K562 (cell line): ENCODE data around the gene SLC22A16. TPM values are rescaled to one million over a fixed set of nuclear protein-coding genes. Genes with fewer than 3 reads are reported as not detected.
A peak's percentile ranks its signal among the peaks of the same experiment; 100 is the strongest.
"Not testable (repeated sequence)": the region's sequence is repeated elsewhere in the genome, so short reads cannot be mapped to it uniquely, and the experiment has no call there.

ENCODE experiments used
- ATAC-seq: fragments of 200-7000 bp; cut with Tn5 transposase; 3 replicates; pipeline ENCODE4 v1.9.1; 2020; ENCODE audit warnings: moderate library complexity
- BruUV-seq: library from RNA; stranded (reverse); fragments of 400-500 nt; replicated peaks from 2 replicates; lab custom pipeline; 2021; lab: Mats Ljungman, UMichigan
- CTCF ChIA-PET: fragments of 300-600 bp; formaldehyde crosslinking; extraction: SDS; loops from one replicate; lab custom pipeline; 2021; ENCODE audit warnings: low intra/inter-chr PET ratio; lab: Yijun Ruan, JAX
- POLR2A ChIA-PET: fragments of 300-600, 350-650 bp; sonication (Branson Sonifier 250); formaldehyde crosslinking; extraction: SDS; loops from one replicate; lab custom pipeline; 2021; ENCODE audit warnings: antibody characterized with exemption, inconsistent platforms; lab: Yijun Ruan, JAX
- DNase-seq, 4 experiments: peaks; one replicate each; pipeline versions ENCODE4 v3.0.0 to v3.0.0-alpha.2; 2011 to 2018; ENCODE audit warnings: low spot score in 3 of 4, mixed read lengths in 3 of 4; ENCODE audit errors: extremely low read depth in 1 of 4
- FAIRE-seq: peaks from 2 replicates; lab custom pipeline; 2011; peaks lifted over from hg19 to GRCh38; lab: Jason Lieb, UNC
- H2AFZ ChIP-seq: 2 replicates; pipeline ENCODE4 v1.6.0; 2011; ENCODE audit warnings: low read depth, low read length, control low read depth, inconsistent platforms
- H3K27ac ChIP-seq: fragments of 200-600 bp; 3 replicates; pipeline ENCODE4 v1.8.0; 2011; ENCODE audit warnings: low read depth, mild to moderate bottlenecking, control low read depth, inconsistent platforms, low read length, moderate library complexity, mixed read lengths; ENCODE audit errors: extremely low read depth
- H3K27me3 ChIP-seq, 2 experiments: fragments of 300-600 bp in 1 of 2; 2 replicates in 1 of 2; 3 replicates in 1 of 2; pipeline versions ENCODE4 v1.6.0 to v1.8.0; 2011; ENCODE audit warnings: inconsistent platforms in 2 of 2, low read length in 2 of 2, mild to moderate bottlenecking in 1 of 2, mixed read lengths in 1 of 2, moderate library complexity in 1 of 2; ENCODE audit not compliant: control insufficient read depth in 2 of 2, insufficient read depth in 2 of 2
- H3K36me3 ChIP-seq: fragments of 300-600 bp; 3 replicates; pipeline ENCODE4 v1.8.0; 2011; ENCODE audit warnings: mild to moderate bottlenecking, low read length, inconsistent platforms; ENCODE audit not compliant: control insufficient read depth, insufficient read depth
- H3K4me1 ChIP-seq, 2 experiments: fragments of 200-600 bp in 1 of 2; replicated peaks in 1 of 2; 2 replicates in 1 of 2; 3 replicates in 1 of 2; pipeline versions ENCODE4 v1.5.1 to v1.8.0; 2011; ENCODE audit warnings: inconsistent platforms in 2 of 2, low read length in 2 of 2, mild to moderate bottlenecking in 1 of 2, mixed read lengths in 1 of 2, moderate library complexity in 1 of 2; ENCODE audit not compliant: control insufficient read depth in 2 of 2, insufficient read depth in 2 of 2
- H3K4me2 ChIP-seq: 2 replicates; pipeline ENCODE4 v1.6.1; 2011; ENCODE audit warnings: low read length, control low read depth, inconsistent platforms, mixed read lengths; ENCODE audit not compliant: insufficient read depth
- H3K4me3 ChIP-seq: fragments of 200-600 bp; sonication (generic), shearing (Covaris generic); 2 replicates; pipeline ENCODE4 v1.5.1; 2016; ENCODE audit warnings: control low read depth, inconsistent platforms
- H3K79me2 ChIP-seq: fragments of 200-600 bp; 3 replicates; pipeline ENCODE4 v1.8.0; 2011; ENCODE audit warnings: low read length, inconsistent platforms; ENCODE audit not compliant: control insufficient read depth, insufficient read depth
- H3K9ac ChIP-seq, 2 experiments: 2 replicates each; pipeline versions ENCODE4 v1.6.0 to v1.6.1; 2011; ENCODE audit warnings: low read depth in 2 of 2, low read length in 2 of 2, control low read depth in 1 of 2, inconsistent platforms in 1 of 2, mild to moderate bottlenecking in 1 of 2, mixed read lengths in 1 of 2; ENCODE audit not compliant: insufficient read depth in 1 of 2
- H3K9me1 ChIP-seq: one replicate; pipeline ENCODE4 v1.6.0; 2011; ENCODE audit warnings: inconsistent platforms, mild to moderate bottlenecking, low read length, moderate library complexity; ENCODE audit not compliant: control insufficient read depth, insufficient read depth
- H3K9me3 ChIP-seq: replicated peaks from 2 replicates; pipeline ENCODE4 v1.5.1; 2011; ENCODE audit warnings: low read depth, low read length, inconsistent platforms; ENCODE audit not compliant: control insufficient read depth, insufficient read depth
- H4K20me1 ChIP-seq: replicated peaks from 2 replicates; pipeline ENCODE4 v1.6.1; 2011; ENCODE audit warnings: low read length, inconsistent platforms, mixed read lengths; ENCODE audit not compliant: control insufficient read depth, insufficient read depth
- BACH1 ChIP-seq: fragments of 200-800 bp; sonication (Bioruptor generic); IDR thresholded peaks from 2 replicates; pipeline ENCODE4 v1.6.1; 2016; ENCODE audit warnings: missing genetic modification characterization, missing compliant biosample characterization
- HDAC2 ChIP-seq: fragments of 450-650 bp; IDR thresholded peaks from 2 replicates; pipeline ENCODE4 v1.6.1; 2016; ENCODE audit warnings: mild to moderate bottlenecking
- HDAC3 ChIP-seq: fragments of 450-650 bp; IDR thresholded peaks from 2 replicates; pipeline ENCODE4 v1.6.1; 2018; ENCODE audit warnings: borderline replicate concordance, mild to moderate bottlenecking, moderate library complexity; ENCODE audit not compliant: partially characterized antibody
- SRF ChIP-seq, 2 experiments: fragments of 250-450, 450-650 bp in 1 of 2; sonication (Bioruptor Pico) in 1 of 2; sonication (generic) in 1 of 2; formaldehyde crosslinking; IDR thresholded peaks; 2 replicates each; pipeline versions ENCODE4 v1.5.0 to v1.5.1; 2020 to 2022; ENCODE audit warnings: mild to moderate bottlenecking in 1 of 2, missing genetic modification reagents in 1 of 2
- STAT5A ChIP-seq: IDR thresholded peaks from 2 replicates; pipeline ENCODE4 v1.6.1; 2012; ENCODE audit warnings: low read length, inconsistent platforms, borderline replicate concordance
- TARDBP ChIP-seq: fragments of 450-650 bp; IDR thresholded peaks from 2 replicates; pipeline ENCODE4 v1.6.1; 2016
- ZKSCAN1 ChIP-seq: fragments of 150-350 bp; IDR thresholded peaks from 2 replicates; pipeline ENCODE4 v1.6.1; 2016; ENCODE audit warnings: low read depth, low read length
- ZNF445 ChIP-seq: fragments of 250-450 bp; sonication (Bioruptor Pico); IDR thresholded peaks from 2 replicates; pipeline ENCODE4 v1.4.0; 2020; ENCODE audit warnings: low read depth, mild to moderate bottlenecking, moderate library complexity
- WGBS: fragments of 100-300 bp; shearing (Covaris generic); methylation state at CpG from one replicate; pipeline ENCODE4 v1.1.6; 2016; ENCODE audit warnings: low coverage, mixed read lengths; ENCODE audit not compliant: insufficient coverage; ENCODE audit errors: missing lambda C conversion rate; 5-methylcytosine and 5-hydroxymethylcytosine counted together
- in situ Hi-C: fragments of 300-500 bp; cut with MboI; formaldehyde crosslinking; loops from 4 replicates; pipeline ENCODE4 v1.15.0; 2018; ENCODE audit warnings: inconsistent platforms, mixed read lengths
- intact Hi-C: fragments of 100-400 bp; cut with micrococcal nuclease; formaldehyde crosslinking; loops from 2 replicates; pipeline ENCODE4 v1.14.2; 2022
- polyA plus RNA-seq, 8 experiments: library from polyadenylated mRNA; depleted of rRNA in 4 of 8; stranded (reverse) in 5 of 8; unstranded in 3 of 8; fragments of >200 nt; fragmentation: Nextera tagmentation in 2 of 8; fragmentation: Illumina TruSeq in 1 of 8; extraction: Ambion mirVana in 2 of 8; extraction: Trizol in 1 of 8; gene quantifications; 2 replicates each; pipeline versions ENCODE4 v1.2.1 to v1.2.3, GENCODE V29; 2011 to 2014; ENCODE audit warnings: inconsistent platforms in 1 of 8, missing spikeins in 1 of 8
- total RNA-seq, 7 experiments: library from RNA; depleted of rRNA in 6 of 7; stranded (reverse); fragments of >200 nt in 6 of 7; fragmentation: Illumina TruSeq in 2 of 7; extraction: Trizol in 2 of 7; gene quantifications; 2 replicates each; pipeline versions ENCODE4 v1.2.1 to v1.2.3, GENCODE V29; 2011 to 2021; ENCODE audit warnings: low replicate concordance in 1 of 7
- TF ChIP-seq, protein P1 (sequence below): fragments of 450-650 bp; IDR thresholded peaks from 2 replicates; pipeline ENCODE4 v1.6.1; 2016; ENCODE audit warnings: antibody characterized with exemption
- TF ChIP-seq, protein P2 (sequence below), 2 experiments: fragments of 450-650 bp in 1 of 2; sonication (generic) in 1 of 2; formaldehyde crosslinking in 1 of 2; IDR thresholded peaks in 1 of 2; conservative IDR thresholded peaks in 1 of 2; 2 replicates each; pipeline versions ENCODE4 v1.6.1 to v1.8.1; 2016 to 2023; ENCODE audit warnings: mild to moderate bottlenecking in 2 of 2, moderate library complexity in 2 of 2, inconsistent platforms in 1 of 2, missing genetic modification reagents in 1 of 2
- TF ChIP-seq, protein P3 (sequence below): IDR thresholded peaks from 3 replicates; pipeline ENCODE4 v1.6.1; 2011; ENCODE audit warnings: borderline replicate concordance, mild to moderate bottlenecking, moderate library complexity; ENCODE audit not compliant: insufficient read length; ENCODE audit errors: extremely low read depth
- TF ChIP-seq, protein P4 (sequence below), 2 experiments: fragments of 200-800 bp in 1 of 2; sonication (Bioruptor generic) in 1 of 2; sonication (generic) in 1 of 2; formaldehyde crosslinking in 1 of 2; IDR thresholded peaks in 1 of 2; conservative IDR thresholded peaks in 1 of 2; 2 replicates each; pipeline versions ENCODE4 v1.5.0 to v1.6.1; 2016 to 2020; ENCODE audit warnings: missing compliant biosample characterization in 1 of 2, missing genetic modification characterization in 1 of 2, missing genetic modification reagents in 1 of 2

SLC22A16 gene
- total and polyA plus RNA-seq, 9 of the 15 experiments (the other 6 are each of a cell fraction or from before 2014, with no cell fraction given), result not detected

DNA sequence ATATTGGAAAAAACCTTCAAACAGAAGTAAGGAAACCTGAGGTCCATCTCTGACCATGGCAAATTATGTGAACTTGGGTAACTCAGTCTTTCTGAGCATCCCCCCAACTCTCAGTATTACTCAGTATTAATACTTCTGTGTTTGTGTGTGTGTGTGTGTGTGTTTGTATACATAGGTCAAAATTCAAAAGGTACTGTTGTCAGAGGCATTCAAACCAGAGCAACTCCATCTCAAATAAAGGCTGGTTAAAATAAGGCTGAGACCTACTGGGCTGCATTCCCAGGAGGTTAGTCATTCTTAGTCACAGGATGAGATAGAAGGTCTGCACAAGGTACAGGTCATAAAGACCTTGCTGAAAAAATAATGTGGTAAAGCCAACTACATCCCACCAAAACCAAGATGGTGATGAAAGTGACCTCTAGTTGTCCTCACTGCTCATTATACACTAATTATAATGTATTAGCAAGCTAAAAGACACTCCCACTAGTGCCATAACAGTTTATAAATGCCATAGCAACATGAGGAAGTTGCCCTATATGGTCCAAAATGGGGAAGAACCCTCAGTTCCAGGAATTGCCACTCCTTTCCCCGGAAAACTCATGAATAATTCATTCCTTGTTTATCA is 33.3 kb upstream of the SLC22A16 start (continued):
- no peak for TF ChIP-seq STAT5A
- TF ChIP-seq SRF (CRISPR knock-in tag; IDR thresholded peaks at IDR 0.05), result peak in 1 of 2 experiments; percentile 90; a peak in 2 of 4 replicates
- TF ChIP-seq HDAC3, result no peak
- TF ChIP-seq BACH1 (tag), result peak; percentile 72; the same call in 1 of the 2 replicates
- TF ChIP-seq HDAC2, result no peak
- TF ChIP-seq ZNF445, result no peak
- TF ChIP-seq, protein P1, sequence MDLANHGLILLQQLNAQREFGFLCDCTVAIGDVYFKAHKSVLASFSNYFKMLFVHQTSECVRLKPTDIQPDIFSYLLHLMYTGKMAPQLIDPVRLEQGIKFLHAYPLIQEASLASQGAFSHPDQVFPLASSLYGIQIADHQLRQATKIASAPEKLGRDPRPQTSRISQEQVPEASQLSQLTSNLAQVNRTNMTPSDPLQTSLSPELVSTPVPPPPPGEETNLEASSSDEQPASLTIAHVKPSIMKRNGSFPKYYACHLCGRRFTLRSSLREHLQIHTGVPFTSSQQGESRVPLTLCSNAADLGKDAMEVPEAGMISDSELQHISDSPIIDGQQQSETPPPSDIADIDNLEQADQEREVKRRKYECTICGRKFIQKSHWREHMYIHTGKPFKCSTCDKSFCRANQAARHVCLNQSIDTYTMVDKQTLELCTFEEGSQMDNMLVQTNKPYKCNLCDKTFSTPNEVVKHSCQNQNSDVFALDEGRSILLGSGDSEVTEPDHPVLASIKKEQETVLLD, result no peak
- TF ChIP-seq, protein P2, sequence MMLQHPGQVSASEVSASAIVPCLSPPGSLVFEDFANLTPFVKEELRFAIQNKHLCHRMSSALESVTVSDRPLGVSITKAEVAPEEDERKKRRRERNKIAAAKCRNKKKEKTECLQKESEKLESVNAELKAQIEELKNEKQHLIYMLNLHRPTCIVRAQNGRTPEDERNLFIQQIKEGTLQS (IDR thresholded peaks at IDR 0.05), result peak; percentile 63; the same call in 1 of the 2 replicates
- TF ChIP-seq, protein P2 (CRISPR knock-in tag; conservative IDR thresholded peaks at IDR 0.05), result no peak
- TF ChIP-seq, protein P3, sequence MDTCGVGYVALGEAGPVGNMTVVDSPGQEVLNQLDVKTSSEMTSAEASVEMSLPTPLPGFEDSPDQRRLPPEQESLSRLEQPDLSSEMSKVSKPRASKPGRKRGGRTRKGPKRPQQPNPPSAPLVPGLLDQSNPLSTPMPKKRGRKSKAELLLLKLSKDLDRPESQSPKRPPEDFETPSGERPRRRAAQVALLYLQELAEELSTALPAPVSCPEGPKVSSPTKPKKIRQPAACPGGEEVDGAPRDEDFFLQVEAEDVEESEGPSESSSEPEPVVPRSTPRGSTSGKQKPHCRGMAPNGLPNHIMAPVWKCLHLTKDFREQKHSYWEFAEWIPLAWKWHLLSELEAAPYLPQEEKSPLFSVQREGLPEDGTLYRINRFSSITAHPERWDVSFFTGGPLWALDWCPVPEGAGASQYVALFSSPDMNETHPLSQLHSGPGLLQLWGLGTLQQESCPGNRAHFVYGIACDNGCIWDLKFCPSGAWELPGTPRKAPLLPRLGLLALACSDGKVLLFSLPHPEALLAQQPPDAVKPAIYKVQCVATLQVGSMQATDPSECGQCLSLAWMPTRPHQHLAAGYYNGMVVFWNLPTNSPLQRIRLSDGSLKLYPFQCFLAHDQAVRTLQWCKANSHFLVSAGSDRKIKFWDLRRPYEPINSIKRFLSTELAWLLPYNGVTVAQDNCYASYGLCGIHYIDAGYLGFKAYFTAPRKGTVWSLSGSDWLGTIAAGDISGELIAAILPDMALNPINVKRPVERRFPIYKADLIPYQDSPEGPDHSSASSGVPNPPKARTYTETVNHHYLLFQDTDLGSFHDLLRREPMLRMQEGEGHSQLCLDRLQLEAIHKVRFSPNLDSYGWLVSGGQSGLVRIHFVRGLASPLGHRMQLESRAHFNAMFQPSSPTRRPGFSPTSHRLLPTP, result no peak
- TF ChIP-seq, protein P4, sequence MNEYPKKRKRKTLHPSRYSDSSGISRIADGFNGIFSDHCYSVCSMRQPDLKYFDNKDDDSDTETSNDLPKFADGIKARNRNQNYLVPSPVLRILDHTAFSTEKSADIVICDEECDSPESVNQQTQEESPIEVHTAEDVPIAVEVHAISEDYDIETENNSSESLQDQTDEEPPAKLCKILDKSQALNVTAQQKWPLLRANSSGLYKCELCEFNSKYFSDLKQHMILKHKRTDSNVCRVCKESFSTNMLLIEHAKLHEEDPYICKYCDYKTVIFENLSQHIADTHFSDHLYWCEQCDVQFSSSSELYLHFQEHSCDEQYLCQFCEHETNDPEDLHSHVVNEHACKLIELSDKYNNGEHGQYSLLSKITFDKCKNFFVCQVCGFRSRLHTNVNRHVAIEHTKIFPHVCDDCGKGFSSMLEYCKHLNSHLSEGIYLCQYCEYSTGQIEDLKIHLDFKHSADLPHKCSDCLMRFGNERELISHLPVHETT (CRISPR knock-in tag; conservative IDR thresholded peaks at IDR 0.05 in 1 of 2, IDR thresholded peaks at IDR 0.05 in 1 of 2), result peak in 1 of 2 experiments; percentile 45; a peak in 1 of 4 replicates
- TF ChIP-seq TARDBP, result no peak
- no peak for TF ChIP-seq ZKSCAN1
- TF ChIP-seq, all 486 proteins: peak for 22

DNA sequence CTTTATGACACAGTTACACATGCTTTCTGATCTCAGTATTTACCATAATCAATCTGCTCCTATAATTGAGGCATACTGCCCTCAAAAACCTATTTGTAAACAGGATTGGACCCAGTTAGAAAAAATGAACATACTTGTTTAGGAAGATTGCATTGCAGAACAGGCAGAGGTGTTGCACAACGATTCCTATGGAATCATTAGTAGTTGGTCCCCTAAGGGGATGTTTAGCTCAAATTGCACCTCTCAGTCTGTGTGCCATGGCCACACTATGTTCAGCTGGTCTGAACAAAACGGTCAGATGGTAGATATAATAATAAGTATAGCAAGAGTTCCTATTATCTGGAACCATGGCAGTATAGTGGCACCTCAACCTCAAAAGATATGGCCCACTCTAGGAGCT is 28.5 kb upstream of the SLC22A16 start:
- H3K9me3 ChIP-seq, H3K36me3 ChIP-seq, H4K20me1 ChIP-seq, H3K9ac ChIP-seq, ATAC-seq, CTCF ChIA-PET, H3K4me3 ChIP-seq, H2AFZ ChIP-seq, H3K9me1 ChIP-seq, DNase-seq, H3K27ac ChIP-seq, H3K79me2 ChIP-seq, H3K4me1 ChIP-seq, BruUV-seq, intact Hi-C loops, H3K4me2 ChIP-seq, H3K27me3 ChIP-seq, in situ Hi-C loops, FAIRE-seq: not testable (repeated sequence)
- WGBS, result 3% methylated on average over 2 of the region's 2 CpGs
- POLR2A ChIA-PET, result interaction anchor here (0.6 kb wide), 1 partner anchor 156 kb away, joined by 3 read pairs; no protein-coding TSS in a partner anchor
